SK-N-MC (cell line): Measurements from ENCODE around the gene ABCB6.

Source experiments
- EZH2 ChIP-seq: fragments of 200-600 bp; sonication (generic); IDR thresholded peaks from one replicate; pipeline ENCODE4 v1.6.1; 2017; ENCODE audit warnings: antibody characterized with exemption
- POLR2AphosphoS5 ChIP-seq: IDR thresholded peaks from 2 replicates; pipeline ENCODE4 v1.6.1; 2012; ENCODE audit warnings: mild to moderate bottlenecking, low read depth, low read length, borderline replicate concordance

DNA sequence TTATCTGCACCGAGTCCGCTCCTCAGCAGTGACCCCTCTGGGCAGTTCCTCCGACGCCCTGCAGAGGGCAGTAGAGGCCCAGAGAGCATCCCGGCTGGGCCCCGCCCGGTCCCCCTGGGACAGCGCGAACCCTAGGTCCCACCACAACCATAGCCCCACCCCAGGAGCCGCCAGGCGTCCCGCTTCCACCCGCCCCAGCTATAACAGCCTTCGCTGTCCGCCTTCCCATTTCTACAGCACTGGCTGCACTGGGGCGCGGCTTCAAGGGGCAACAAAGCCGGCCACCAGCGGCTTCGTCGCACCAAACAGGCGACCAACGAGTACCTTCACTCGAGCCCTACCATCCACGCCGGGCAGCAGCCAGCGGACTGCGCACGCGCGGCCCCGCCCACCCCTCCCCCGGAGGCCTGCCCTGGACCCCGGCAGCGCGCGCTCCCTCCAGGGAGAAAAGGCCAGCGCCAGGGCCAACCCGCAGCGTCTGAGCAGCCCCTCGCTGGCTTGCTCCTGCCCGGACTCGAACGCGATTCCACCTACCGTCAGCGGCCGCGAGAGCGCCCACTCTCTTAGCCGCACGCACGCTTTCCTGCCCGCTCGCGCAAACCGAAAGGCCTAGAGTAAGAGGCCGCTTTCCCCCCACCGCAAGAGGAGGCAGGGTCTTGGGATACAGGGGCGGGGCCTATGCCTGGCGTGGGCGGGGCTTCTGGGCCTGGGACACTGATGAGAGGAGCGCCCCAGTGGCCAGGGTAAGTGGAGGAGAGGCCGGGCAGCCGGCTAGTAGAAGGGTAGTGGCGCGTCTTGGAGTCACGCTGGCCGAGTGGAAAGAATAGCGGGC lies 58.4 kb downstream of the ABCB6 start, which contains the start of gene NHEJ1:
- TF ChIP-seq POLR2AphosphoS5 (peak; percentile 94), EZH2 (no peak)
